HEK293T (cell line): ENCODE measurements around the gene PPP3R1.
A peak's percentile ranks its signal among the peaks of the same experiment; 100 is the strongest.

Experiments
- CTCF ChIA-PET: fragments of 350-600 bp; formaldehyde crosslinking; extraction: SDS; loops from one replicate; lab custom pipeline; 2021; ENCODE audit warnings: antibody characterized with exemption, inconsistent platforms; lab: Yijun Ruan, JAX
- POLR2A ChIA-PET: fragments of 350-600 bp; formaldehyde crosslinking; extraction: SDS; loops from one replicate; lab custom pipeline; 2020; ENCODE audit warnings: antibody characterized with exemption, inconsistent platforms; lab: Yijun Ruan, JAX
- DNase-seq: peaks from one replicate; pipeline ENCODE4 v3.0.0; 2012; ENCODE audit warnings: mixed read lengths; ENCODE audit errors: extremely low spot score
- ARNT ChIP-seq: fragments of 450-650 bp; IDR thresholded peaks from 2 replicates; pipeline ENCODE4 v1.6.1; 2017; ENCODE audit warnings: mild to moderate bottlenecking
- BHLHE40 ChIP-seq: fragments of 450-650 bp; IDR thresholded peaks from 2 replicates; pipeline ENCODE4 v1.6.1; 2016; ENCODE audit warnings: mild to moderate bottlenecking, moderate library complexity, borderline replicate concordance
- CTBP1 ChIP-seq: fragments of 450-650 bp; IDR thresholded peaks from 2 replicates; pipeline ENCODE4 v1.6.1; 2016; ENCODE audit warnings: borderline replicate concordance
- ELF4 ChIP-seq: fragments of 450-650 bp; IDR thresholded peaks from 2 replicates; pipeline ENCODE4 v1.6.1; 2017; ENCODE audit warnings: antibody characterized with exemption
- FOXA1 ChIP-seq: fragments of 450-650 bp; IDR thresholded peaks from 2 replicates; pipeline ENCODE4 v1.6.1; 2016; ENCODE audit warnings: mild to moderate bottlenecking
- FOXK2 ChIP-seq: fragments of 450-650 bp; IDR thresholded peaks from 2 replicates; pipeline ENCODE4 v1.6.1; 2016; ENCODE audit warnings: mild to moderate bottlenecking
- FOXM1 ChIP-seq: fragments of 450-650 bp; IDR thresholded peaks from 2 replicates; pipeline ENCODE4 v1.6.1; 2017; ENCODE audit warnings: mild to moderate bottlenecking, borderline replicate concordance
- HDGF ChIP-seq: fragments of 450-650 bp; IDR thresholded peaks from 2 replicates; pipeline ENCODE4 v1.6.1; 2017; ENCODE audit warnings: antibody characterized with exemption, borderline replicate concordance
- L3MBTL2 ChIP-seq: fragments of 450-650 bp; conservative IDR thresholded peaks from 2 replicates; pipeline ENCODE4 v1.6.1; 2016; ENCODE audit warnings: mild to moderate bottlenecking
- LEF1 ChIP-seq: fragments of 450-650 bp; IDR thresholded peaks from 2 replicates; pipeline ENCODE4 v1.6.1; 2017; ENCODE audit warnings: mild to moderate bottlenecking, borderline replicate concordance
- NFRKB ChIP-seq: fragments of 450-650 bp; IDR thresholded peaks from 2 replicates; pipeline ENCODE4 v1.6.1; 2016; ENCODE audit warnings: mild to moderate bottlenecking, moderate library complexity
- PKNOX1 ChIP-seq: fragments of 450-650 bp; IDR thresholded peaks from 2 replicates; pipeline ENCODE4 v1.6.1; 2016
- SP1 ChIP-seq: fragments of 450-650 bp; IDR thresholded peaks from 2 replicates; pipeline ENCODE4 v1.6.1; 2017
- SUZ12 ChIP-seq: fragments of 450-650 bp; IDR thresholded peaks from 2 replicates; pipeline ENCODE4 v1.6.1; 2016; ENCODE audit warnings: mild to moderate bottlenecking
- TARDBP ChIP-seq: fragments of 450-650 bp; IDR thresholded peaks from 2 replicates; pipeline ENCODE4 v1.6.1; 2016
- ZNF384 ChIP-seq: fragments of 450-650 bp; IDR thresholded peaks from 2 replicates; pipeline ENCODE4 v1.6.1; 2016

Gene PPP3R1

GRCh38 chr2:68292108-68292710 is 39.9 kb upstream of the PPP3R1 start:
- ChIA-PET CTCF (interaction anchor here (0.5 to 1.2 kb wide), 7 partner anchors 7 to 172 kb away, joined by 3 to 6 read pairs (median 3); no protein-coding TSS in a partner anchor), POLR2A (interaction anchor here (0.5 to 1.4 kb wide), 2 partner anchors 27 to 148 kb away, joined by 3 to 4 read pairs; no protein-coding TSS in a partner anchor)
- DNase-seq = peak; percentile 48
- TF ChIP-seq CTBP1 (no peak), FOXM1 (no peak), TARDBP (no peak), LEF1 (no peak), L3MBTL2 (no peak), SP1 (no peak), FOXA1 (no peak), ARNT (no peak), HDGF (no peak), ELF4 (no peak), BHLHE40 (no peak), FOXK2 (no peak), PKNOX1 (no peak), NFRKB (no peak), ZNF384 (no peak), SUZ12 (no peak)

GRCh38 chr2:68291314-68291713 is 39.0 kb upstream of the PPP3R1 start:
- POLR2A ChIA-PET = interaction anchor here (1.4 kb wide), 1 partner anchor 28 kb away, joined by 4 read pairs; no protein-coding TSS in a partner anchor
- CTCF ChIA-PET = interaction anchor here (0.7 to 1.4 kb wide), 3 partner anchors 9 to 171 kb away, joined by 3 to 4 read pairs (median 4); no protein-coding TSS in a partner anchor
- TF ChIP-seq ELF4 (no peak), BHLHE40 (no peak), PKNOX1 (no peak), FOXK2 (no peak), ZNF384 (no peak), HDGF (no peak), FOXA1 (no peak), LEF1 (no peak), L3MBTL2 (no peak), SUZ12 (no peak)
- DNase-seq = no peak

- DNase-seq = no peak
- ChIA-PET CTCF (interaction anchor here (1.4 kb wide), 1 partner anchor 9 kb away, joined by 4 read pairs; no protein-coding TSS in a partner anchor), POLR2A (interaction anchor here (1.4 kb wide), 1 partner anchor 28 kb away, joined by 4 read pairs; no protein-coding TSS in a partner anchor)
- TF ChIP-seq LEF1 (no peak), HDGF (no peak), FOXM1 (no peak), FOXA1 (no peak), ZNF384 (no peak), SP1 (no peak), NFRKB (no peak), PKNOX1 (no peak), ARNT (no peak), BHLHE40 (no peak), CTBP1 (no peak), L3MBTL2 (no peak)
Observed at GRCh38 chr2:68290901-68291300, 38.6 kb upstream of the PPP3R1 start.

GRCh38 chr2:68287580-68288441 is 35.5 kb upstream of the PPP3R1 start:
- ChIA-PET CTCF (no interaction called here), POLR2A (interaction anchor here (1.4 kb wide), 1 partner anchor 32 kb away, joined by 4 read pairs; the partner anchor contains the start of gene CNRIP1)
- peak; percentile 43 for TF ChIP-seq PKNOX1
- 0 out of 2 replicates have a peak, but pooled peaks have one; percentile 11 for TF ChIP-seq L3MBTL2
- TF ChIP-seq HDGF = no peak
- no peak for TF ChIP-seq LEF1
- TF ChIP-seq FOXM1 = no peak
- no peak for DNase-seq

GRCh38 chr2:68284896-68285295 is 32.6 kb upstream of the PPP3R1 start:
- POLR2A ChIA-PET = interaction anchor here (1.4 kb wide), 1 partner anchor 9 kb away, joined by 3 read pairs; no protein-coding TSS in a partner anchor
- no peak for DNase-seq
- CTCF ChIA-PET = interaction anchor here (0.7 to 0.9 kb wide), 3 partner anchors 7 to 89 kb away, joined by 3 to 5 read pairs (median 3); no protein-coding TSS in a partner anchor
- TF ChIP-seq ZNF384 = no peak
- TF ChIP-seq SUZ12 = no peak
- TF ChIP-seq NFRKB = no peak
- TF ChIP-seq ELF4 = no peak
- TF ChIP-seq HDGF = no peak
- no peak for TF ChIP-seq TARDBP
- no peak for TF ChIP-seq FOXM1
- no peak for TF ChIP-seq BHLHE40
- TF ChIP-seq PKNOX1 = no peak
- TF ChIP-seq CTBP1 = no peak
- TF ChIP-seq SP1 = no peak
